Smooth muscle cell (in vitro differentiated cells): Measurements from ENCODE around the gene OSGIN1. TPM values are rescaled to one million over a fixed set of nuclear protein-coding genes. Genes with fewer than 3 reads are reported as not detected.

ENCODE experiments used
- DNase-seq: peaks from one replicate; lab custom pipeline; 2025; ENCODE audit not compliant: unreplicated experiment; lab: John Stamatoyannopoulos, UW
- H2AFZ ChIP-seq: fragments of 200-600 bp; sonication (generic); 2 replicates; pipeline ENCODE4 v1.6.0; 2016; ENCODE audit warnings: antibody characterized with exemption, low read depth, mild to moderate bottlenecking
- H3F3A ChIP-seq: fragments of 200-600 bp; sonication (generic); 2 replicates; pipeline ENCODE4 v1.6.0; 2017; ENCODE audit warnings: antibody characterized with exemption, low read depth
- H3K27ac ChIP-seq: fragments of 200-600 bp; sonication (generic); 2 replicates; pipeline ENCODE4 v1.5.1; 2016; ENCODE audit warnings: low read depth, mild to moderate bottlenecking
- H3K27me3 ChIP-seq: fragments of 200-600 bp; sonication (generic); 2 replicates; pipeline ENCODE4 v1.6.1; 2016; ENCODE audit warnings: low read depth, mild to moderate bottlenecking
- H3K36me3 ChIP-seq: fragments of 200-600 bp; sonication (generic); 2 replicates; pipeline ENCODE4 v1.5.1; 2016; ENCODE audit warnings: low read depth
- H3K4me1 ChIP-seq: fragments of 200-600 bp; sonication (generic); 2 replicates; pipeline ENCODE4 v1.5.1; 2016; ENCODE audit warnings: low read depth
- H3K4me2 ChIP-seq: fragments of 200-600 bp; sonication (generic); 2 replicates; pipeline ENCODE4 v1.6.0; 2016; ENCODE audit warnings: mild to moderate bottlenecking
- H3K4me3 ChIP-seq: fragments of 200-600 bp; sonication (generic); 2 replicates; pipeline ENCODE4 v1.5.1; 2016; ENCODE audit warnings: mild to moderate bottlenecking
- H3K79me2 ChIP-seq: fragments of 200-600 bp; sonication (generic); 2 replicates; pipeline ENCODE4 v1.6.0; 2016; ENCODE audit warnings: low read depth, mild to moderate bottlenecking
- H3K9ac ChIP-seq: fragments of 200-600 bp; sonication (generic); 2 replicates; pipeline ENCODE4 v1.6.0; 2016; ENCODE audit warnings: low read depth
- H3K9me3 ChIP-seq: fragments of 200-600 bp; sonication (generic); replicated peaks from 2 replicates; pipeline ENCODE4 v1.5.1; 2016; ENCODE audit warnings: low read depth
- H4K20me1 ChIP-seq: fragments of 200-600 bp; sonication (generic); 2 replicates; pipeline ENCODE4 v1.6.0; 2016; ENCODE audit warnings: low read depth
- WGBS: methylation state at CpG from one replicate; pipeline ENCODE4 v1.1.7; 2016; ENCODE audit warnings: low lambda C conversion rate; 5-methylcytosine and 5-hydroxymethylcytosine counted together
- polyA plus RNA-seq: library from polyadenylated mRNA; unstranded; fragments of >200 nt; fragmentation: Nextera tagmentation; extraction: Ambion mirVana; gene quantifications from 2 replicates; pipeline ENCODE4 v1.2.1, GENCODE V29; 2016
- total RNA-seq: library from RNA; depleted of rRNA; stranded (reverse); fragments of >200 nt; gene quantifications from 2 replicates; pipeline ENCODE4 v1.2.3, GENCODE V29; 2014
- TF ChIP-seq, protein P1 (sequence below): fragments of 200-600 bp; sonication (generic); IDR thresholded peaks from 2 replicates; pipeline ENCODE4 v1.5.1; 2017; ENCODE audit warnings: borderline replicate concordance, mild to moderate bottlenecking, antibody characterized with exemption; ENCODE audit not compliant: insufficient read depth, poor library complexity, severe bottlenecking

The OSGIN1 gene
- total and polyA plus RNA-seq, 2 experiments from 2014 or later: 8.9 to 12.4 TPM

DNA sequence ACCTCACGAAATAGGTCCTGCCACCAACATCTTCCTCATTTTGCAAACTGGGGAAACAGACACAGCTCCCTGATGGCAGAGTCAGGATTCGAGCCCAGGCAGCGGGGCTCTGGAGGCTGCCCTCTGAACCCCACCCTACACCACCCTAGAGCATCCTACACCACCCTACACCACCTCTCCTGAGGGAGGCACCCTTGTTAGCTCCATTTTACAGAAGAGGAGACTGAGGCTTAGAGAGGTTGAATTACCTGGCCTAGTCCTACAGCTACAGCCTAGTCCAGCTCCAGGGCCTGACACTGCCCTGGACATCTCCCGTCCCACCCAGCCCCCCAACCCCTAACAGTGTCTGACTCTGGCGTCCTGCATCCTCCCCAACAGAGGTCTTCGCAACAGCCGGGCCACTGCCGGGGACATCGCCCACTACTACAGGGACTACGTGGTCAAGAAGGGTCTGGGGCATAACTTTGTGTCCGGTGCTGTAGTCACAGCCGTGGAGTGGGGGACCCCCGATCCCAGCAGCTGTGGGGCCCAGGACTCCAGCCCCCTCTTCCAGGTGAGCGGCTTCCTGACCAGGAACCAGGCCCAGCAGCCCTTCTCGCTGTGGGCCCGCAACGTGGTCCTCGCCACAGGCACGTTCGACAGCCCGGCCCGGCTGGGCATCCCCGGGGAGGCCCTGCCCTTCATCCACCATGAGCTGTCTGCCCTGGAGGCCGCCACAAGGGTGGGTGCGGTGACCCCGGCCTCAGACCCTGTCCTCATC lies 11.8 kb downstream of the OSGIN1 start:
- Histone ChIP-seq H3K4me2 (no peak overlapping the region), H3K27me3 (peaks cover 12% of the 10 kb centered on the region), H3K9me3 (no peaks in the 10 kb centered on the region), H3F3A (no peaks in the 10 kb centered on the region), H3K9ac (no peak overlapping the region), H3K4me1 (no peaks in the 10 kb centered on the region), H2AFZ (no peak overlapping the region), H3K27ac (no peak overlapping the region), H4K20me1 (no peaks in the 10 kb centered on the region), H3K79me2 (no peaks in the 10 kb centered on the region), H3K36me3 (no peaks in the 10 kb centered on the region), H3K4me3 (no peak overlapping the region)
- WGBS: 92% methylated on average over 26 of the region's 26 CpGs
- DNase-seq: no peak
- TF ChIP-seq, protein P1, sequence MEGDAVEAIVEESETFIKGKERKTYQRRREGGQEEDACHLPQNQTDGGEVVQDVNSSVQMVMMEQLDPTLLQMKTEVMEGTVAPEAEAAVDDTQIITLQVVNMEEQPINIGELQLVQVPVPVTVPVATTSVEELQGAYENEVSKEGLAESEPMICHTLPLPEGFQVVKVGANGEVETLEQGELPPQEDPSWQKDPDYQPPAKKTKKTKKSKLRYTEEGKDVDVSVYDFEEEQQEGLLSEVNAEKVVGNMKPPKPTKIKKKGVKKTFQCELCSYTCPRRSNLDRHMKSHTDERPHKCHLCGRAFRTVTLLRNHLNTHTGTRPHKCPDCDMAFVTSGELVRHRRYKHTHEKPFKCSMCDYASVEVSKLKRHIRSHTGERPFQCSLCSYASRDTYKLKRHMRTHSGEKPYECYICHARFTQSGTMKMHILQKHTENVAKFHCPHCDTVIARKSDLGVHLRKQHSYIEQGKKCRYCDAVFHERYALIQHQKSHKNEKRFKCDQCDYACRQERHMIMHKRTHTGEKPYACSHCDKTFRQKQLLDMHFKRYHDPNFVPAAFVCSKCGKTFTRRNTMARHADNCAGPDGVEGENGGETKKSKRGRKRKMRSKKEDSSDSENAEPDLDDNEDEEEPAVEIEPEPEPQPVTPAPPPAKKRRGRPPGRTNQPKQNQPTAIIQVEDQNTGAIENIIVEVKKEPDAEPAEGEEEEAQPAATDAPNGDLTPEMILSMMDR: no peak

DNA sequence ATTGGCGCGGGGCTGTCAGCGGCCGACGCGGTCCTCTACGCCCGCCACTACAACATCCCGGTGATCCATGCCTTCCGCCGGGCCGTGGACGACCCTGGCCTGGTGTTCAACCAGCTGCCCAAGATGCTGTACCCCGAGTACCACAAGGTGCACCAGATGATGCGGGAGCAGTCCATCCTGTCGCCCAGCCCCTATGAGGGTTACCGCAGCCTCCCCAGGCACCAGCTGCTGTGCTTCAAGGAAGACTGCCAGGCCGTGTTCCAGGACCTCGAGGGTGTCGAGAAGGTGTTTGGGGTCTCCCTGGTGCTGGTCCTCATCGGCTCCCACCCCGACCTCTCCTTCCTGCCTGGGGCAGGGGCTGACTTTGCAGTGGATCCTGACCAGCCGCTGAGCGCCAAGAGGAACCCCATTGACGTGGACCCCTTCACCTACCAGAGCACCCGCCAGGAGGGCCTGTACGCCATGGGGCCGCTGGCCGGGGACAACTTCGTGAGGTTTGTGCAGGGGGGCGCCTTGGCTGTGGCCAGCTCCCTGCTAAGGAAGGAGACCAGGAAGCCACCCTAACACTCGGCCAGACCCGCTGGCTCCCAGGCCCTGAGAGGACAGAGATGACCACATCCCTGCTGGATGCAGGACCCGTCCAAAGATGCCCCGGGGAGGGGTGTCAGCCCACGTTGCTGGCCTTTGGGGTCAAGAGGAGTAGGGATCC lies 12.6 kb downstream of the OSGIN1 start:
- no peak overlapping the region for H3K4me2 ChIP-seq
- TF ChIP-seq, protein P1: no peak
- H3K4me3 ChIP-seq: no peak overlapping the region
- no peaks in the 10 kb centered on the region for H4K20me1 ChIP-seq
- no peaks in the 10 kb centered on the region for H3K4me1 ChIP-seq
- no peak overlapping the region for H3K9ac ChIP-seq
- WGBS: 95% methylated on average over 36 of the region's 36 CpGs
- no peaks in the 10 kb centered on the region for H3K79me2 ChIP-seq
- no peaks in the 10 kb centered on the region for H3K36me3 ChIP-seq
- no peak overlapping the region for H2AFZ ChIP-seq
- DNase-seq: no peak
- no peaks in the 10 kb centered on the region for H3F3A ChIP-seq
- H3K27ac ChIP-seq: no peak overlapping the region
- no peaks in the 10 kb centered on the region for H3K9me3 ChIP-seq
- peaks cover 12% of the 10 kb centered on the region for H3K27me3 ChIP-seq

DNA sequence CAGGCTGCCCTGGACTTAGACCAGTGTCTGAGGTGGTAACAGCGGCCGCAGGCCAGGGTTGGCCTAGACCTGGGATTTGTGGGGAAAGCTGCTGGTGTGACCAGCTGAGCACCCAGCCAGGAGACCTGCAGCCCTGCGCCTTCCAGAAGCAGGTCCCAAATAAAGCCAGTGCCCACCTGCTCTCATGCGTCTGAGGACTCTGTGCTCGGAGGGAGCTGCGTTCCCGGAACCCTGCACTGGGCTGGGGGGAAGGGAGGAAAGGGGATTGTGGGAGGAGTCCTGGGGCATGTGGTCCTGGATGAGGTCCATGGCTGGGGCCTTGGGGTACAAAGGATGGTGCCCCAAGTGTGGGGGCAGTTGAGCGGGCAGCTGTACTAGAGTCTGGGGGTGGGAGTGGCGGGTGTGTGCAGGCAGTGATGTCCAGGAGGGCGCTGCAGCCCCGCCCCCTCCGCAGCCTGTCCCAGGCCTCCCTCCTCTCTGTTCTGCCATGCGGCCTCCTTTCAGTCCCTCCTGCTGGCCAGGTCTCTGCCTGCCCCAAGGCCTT lies 13.2 kb downstream of the OSGIN1 start:
- 98% methylated on average over 8 of the region's 13 CpGs for WGBS
- TF ChIP-seq, protein P1: no peak
- Histone ChIP-seq H3K27ac (no peak overlapping the region), H3K9me3 (no peaks in the 10 kb centered on the region), H3K36me3 (no peaks in the 10 kb centered on the region), H4K20me1 (no peaks in the 10 kb centered on the region), H2AFZ (no peak overlapping the region), H3K4me1 (no peaks in the 10 kb centered on the region), H3K4me2 (no peak overlapping the region), H3K79me2 (no peaks in the 10 kb centered on the region), H3K27me3 (peaks cover 12% of the 10 kb centered on the region), H3K4me3 (no peak overlapping the region), H3F3A (no peaks in the 10 kb centered on the region), H3K9ac (no peak overlapping the region)
- no peak for DNase-seq
